ENCODE data around the gene CIB4. TPM values are rescaled to one million over a fixed set of nuclear protein-coding genes. Genes with fewer than 3 reads are reported as not detected.
A peak's percentile ranks its signal among the peaks of the same experiment; 100 is the strongest.

CIB4 gene
- total RNA-seq, 1 donor from 2014 or later, result not detected

DNA sequence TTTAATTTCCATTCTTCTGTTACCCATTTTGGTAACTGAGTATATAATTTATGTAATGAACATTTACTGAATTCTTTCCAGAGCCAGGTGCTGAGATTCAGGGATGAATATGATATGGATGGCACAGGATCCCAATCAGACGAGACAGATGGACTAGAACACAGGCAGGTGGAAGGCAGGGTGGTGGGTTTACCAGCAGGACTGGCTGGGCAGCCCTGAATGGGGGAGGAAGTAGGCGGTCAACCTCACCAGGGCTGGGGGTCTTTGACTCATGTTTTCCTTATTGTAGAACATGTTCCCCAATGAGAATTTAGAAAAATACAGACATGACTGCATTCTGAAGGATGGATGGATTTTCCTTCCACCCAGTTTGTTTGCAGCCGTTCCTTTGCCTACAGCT is 80.3 kb downstream of the CIB4 start:
- DNase-seq, result peak; percentile 23
- Histone ChIP-seq H3K9me3 (no peaks in the 10 kb centered on the region), H3K4me3 (no peak overlapping the region), H3K27me3 (peaks cover 55% of the 10 kb centered on the region), H3K4me1 (peaks cover 14% of the 10 kb centered on the region), H3K36me3 (no peaks in the 10 kb centered on the region), H3K27ac (no peak overlapping the region)
- intact Hi-C loops (cut with DNase I), result no loop called here
- ATAC-seq, result no peak
- TF ChIP-seq, protein P1, sequence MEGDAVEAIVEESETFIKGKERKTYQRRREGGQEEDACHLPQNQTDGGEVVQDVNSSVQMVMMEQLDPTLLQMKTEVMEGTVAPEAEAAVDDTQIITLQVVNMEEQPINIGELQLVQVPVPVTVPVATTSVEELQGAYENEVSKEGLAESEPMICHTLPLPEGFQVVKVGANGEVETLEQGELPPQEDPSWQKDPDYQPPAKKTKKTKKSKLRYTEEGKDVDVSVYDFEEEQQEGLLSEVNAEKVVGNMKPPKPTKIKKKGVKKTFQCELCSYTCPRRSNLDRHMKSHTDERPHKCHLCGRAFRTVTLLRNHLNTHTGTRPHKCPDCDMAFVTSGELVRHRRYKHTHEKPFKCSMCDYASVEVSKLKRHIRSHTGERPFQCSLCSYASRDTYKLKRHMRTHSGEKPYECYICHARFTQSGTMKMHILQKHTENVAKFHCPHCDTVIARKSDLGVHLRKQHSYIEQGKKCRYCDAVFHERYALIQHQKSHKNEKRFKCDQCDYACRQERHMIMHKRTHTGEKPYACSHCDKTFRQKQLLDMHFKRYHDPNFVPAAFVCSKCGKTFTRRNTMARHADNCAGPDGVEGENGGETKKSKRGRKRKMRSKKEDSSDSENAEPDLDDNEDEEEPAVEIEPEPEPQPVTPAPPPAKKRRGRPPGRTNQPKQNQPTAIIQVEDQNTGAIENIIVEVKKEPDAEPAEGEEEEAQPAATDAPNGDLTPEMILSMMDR (IDR thresholded peaks at IDR 0.05), result no peak

DNA sequence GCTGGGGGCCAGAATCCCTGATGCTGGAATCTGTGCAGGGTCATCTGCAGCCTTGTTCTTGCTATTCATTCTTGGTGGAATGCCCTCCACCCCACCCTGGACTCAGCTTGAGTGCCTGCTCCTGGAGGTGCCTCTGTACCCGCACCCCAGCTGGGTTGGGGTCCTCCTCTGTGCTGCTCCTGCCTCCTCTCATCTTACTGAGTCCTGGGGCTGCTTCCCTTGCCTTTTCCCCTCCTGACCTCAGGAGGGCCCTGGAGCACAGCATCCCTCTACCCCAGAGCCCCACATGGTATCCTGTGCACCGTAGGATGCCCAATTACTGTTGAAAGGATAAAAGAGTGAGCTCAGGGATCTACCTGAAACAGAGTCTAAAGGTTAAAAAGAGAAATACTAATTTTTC is 81.6 kb downstream of the CIB4 start:
- peaks cover 14% of the 10 kb centered on the region for H3K4me1 ChIP-seq
- no peaks in the 10 kb centered on the region for H3K9me3 ChIP-seq
- TF ChIP-seq, protein P1 (IDR thresholded peaks at IDR 0.05), result no peak
- no peak overlapping the region for H3K27ac ChIP-seq
- intact Hi-C loops (cut with DNase I), result no loop called here
- DNase-seq, result peak; percentile 26
- H3K36me3 ChIP-seq, result no peaks in the 10 kb centered on the region
- no peak for ATAC-seq
- peaks cover 52% of the 10 kb centered on the region for H3K27me3 ChIP-seq
- H3K4me3 ChIP-seq, result no peak overlapping the region

DNA sequence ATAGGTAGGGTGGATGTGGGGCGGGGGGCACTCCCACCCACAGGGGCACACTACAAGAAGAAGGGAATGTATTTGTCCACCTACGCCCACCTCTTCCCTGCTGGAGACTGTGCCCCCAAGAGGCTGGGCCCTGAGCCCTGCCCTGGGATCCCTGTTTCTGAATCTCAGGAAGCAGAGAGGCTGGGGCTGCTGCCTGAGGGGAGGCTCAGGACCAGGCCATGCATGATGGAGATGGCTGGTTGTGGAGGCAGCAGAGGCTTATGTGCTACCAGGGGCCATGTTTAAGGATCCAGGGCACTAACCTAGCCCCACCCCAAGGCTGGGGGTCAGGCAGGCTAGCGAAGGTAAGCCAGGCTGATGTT is 82.1 kb downstream of the CIB4 start:
- intact Hi-C loops (cut with DNase I), result no loop called here
- Histone ChIP-seq H3K27me3 (peaks cover 47% of the 10 kb centered on the region), H3K9me3 (no peaks in the 10 kb centered on the region), H3K27ac (no peak overlapping the region), H3K4me1 (peaks cover 14% of the 10 kb centered on the region), H3K4me3 (no peak overlapping the region), H3K36me3 (no peaks in the 10 kb centered on the region)
- ATAC-seq (no peak), DNase-seq (no peak)
- TF ChIP-seq, protein P1 (IDR thresholded peaks at IDR 0.05), result no peak

DNA sequence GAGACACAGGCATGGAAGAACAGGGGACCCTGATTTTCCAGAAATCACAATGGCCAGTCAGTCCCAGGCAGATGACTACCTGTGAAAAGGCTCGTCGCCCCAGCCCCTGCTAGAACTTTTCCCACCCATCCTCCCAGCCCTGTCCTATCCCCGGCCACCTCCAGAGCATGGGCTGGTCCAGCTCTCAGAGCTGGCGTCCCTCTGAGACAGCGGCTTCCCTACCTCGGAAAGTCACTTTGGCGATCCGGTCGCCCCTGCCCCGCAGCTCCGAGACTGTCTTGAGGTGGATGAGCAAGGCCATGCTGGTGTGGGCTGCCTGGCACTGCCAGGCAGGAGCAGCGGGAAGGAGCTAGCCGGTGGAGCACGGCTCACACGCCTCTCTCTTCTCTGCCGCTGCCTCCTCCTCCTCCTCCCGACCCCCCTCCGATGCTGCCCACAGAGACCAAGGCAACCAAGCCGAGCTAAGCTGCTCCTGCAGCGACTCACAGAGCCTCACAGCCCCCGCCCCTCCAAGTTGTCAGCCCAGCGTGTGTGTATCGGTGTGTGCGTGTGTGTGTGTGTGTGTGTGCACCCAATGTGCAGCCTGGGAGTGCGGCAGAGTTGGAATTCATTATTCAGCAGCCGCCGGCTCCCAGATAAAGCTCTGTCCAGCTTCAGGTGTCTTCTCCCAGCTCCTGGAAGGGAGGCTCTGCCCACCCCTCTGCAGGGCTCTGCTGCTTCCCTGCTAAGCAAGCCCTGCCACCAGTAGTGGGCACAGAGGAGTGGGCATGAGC is 82.7 kb downstream of the CIB4 start:
- intact Hi-C loops (cut with DNase I), result no loop called here
- H3K27ac ChIP-seq, result no peak overlapping the region
- DNase-seq (peak; percentile 43), ATAC-seq (no peak)
- H3K27me3 ChIP-seq, result peaks cover 41% of the 10 kb centered on the region
- H3K36me3 ChIP-seq, result no peaks in the 10 kb centered on the region
- TF ChIP-seq, protein P1 (IDR thresholded peaks at IDR 0.05), result no peak
- H3K9me3 ChIP-seq, result no peaks in the 10 kb centered on the region
- H3K4me3 ChIP-seq, result no peak overlapping the region
- peaks cover 14% of the 10 kb centered on the region for H3K4me1 ChIP-seq

DNA sequence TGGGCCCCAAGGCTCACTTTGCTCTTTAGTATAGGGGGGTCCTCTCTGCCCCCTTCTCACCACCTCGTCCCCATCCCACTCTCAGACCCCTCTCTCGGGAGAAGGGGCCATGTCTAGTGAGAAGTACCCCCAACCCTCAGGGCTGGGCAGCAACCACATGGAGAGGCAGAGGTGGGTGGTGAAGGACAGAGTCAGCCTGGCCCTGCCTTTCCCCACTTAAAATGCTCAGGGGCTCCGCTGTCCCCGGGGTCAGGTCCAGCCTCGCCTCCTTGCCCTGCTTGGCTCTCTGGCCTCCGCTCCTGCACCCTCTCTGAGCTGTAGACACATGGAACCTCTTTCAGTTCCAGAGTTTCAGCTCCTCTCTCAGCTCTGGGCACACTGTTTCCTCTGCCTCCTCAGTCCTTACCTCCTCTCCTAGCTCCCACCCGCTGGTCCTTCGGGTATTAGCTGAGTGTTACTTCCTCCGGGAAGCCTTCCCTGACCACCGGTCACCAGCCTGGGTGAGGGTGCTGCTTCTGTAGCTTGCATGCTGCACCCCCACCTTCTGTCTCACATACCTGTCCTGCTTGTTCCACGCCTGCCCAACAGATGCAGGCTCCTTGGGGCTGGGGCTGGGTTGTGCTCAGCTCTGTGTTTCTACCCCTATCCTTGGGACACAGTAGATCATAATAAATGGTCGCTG is 83.8 kb downstream of the CIB4 start:
- intact Hi-C loops (cut with DNase I), result no loop called here
- Histone ChIP-seq H3K4me1 (peaks cover 6% of the 10 kb centered on the region), H3K4me3 (no peak overlapping the region), H3K27me3 (peaks cover 31% of the 10 kb centered on the region), H3K9me3 (no peaks in the 10 kb centered on the region), H3K27ac (no peak overlapping the region), H3K36me3 (no peaks in the 10 kb centered on the region)
- TF ChIP-seq, protein P1 (IDR thresholded peaks at IDR 0.05), result no peak
- DNase-seq, result peak; percentile 46
- ATAC-seq, result no peak

All from upper lobe of right lung (tissue), 1 donor.